ENCODE data around the gene CBY3. TPM values are rescaled to one million over a fixed set of nuclear protein-coding genes. Genes with fewer than 3 reads are reported as not detected.

Gene CBY3
- total and polyA plus RNA-seq, 2 of the 13 experiments (the other 11 are each of a cell fraction or from before 2014, with no cell fraction given): not detected

GRCh38 chr5:179698935-179699615 lies 18.2 kb upstream of the CBY3 start, which contains the start of gene CANX (continued):
- TF ChIP-seq STAT6 (CRISPR knock-in tag; IDR thresholded peaks at IDR 0.05; ENCODE audit: borderline replicate concordance) (0 out of 2 replicates have a peak, but pooled peaks have one; percentile 7), MAF1 (CRISPR knock-in tag; IDR thresholded peaks at IDR 0.05; ENCODE audit: borderline replicate concordance) (0 out of 2 replicates have a peak, but pooled peaks have one; percentile 3), MTA1 (CRISPR knock-in tag; IDR thresholded peaks at IDR 0.05; ENCODE audit: borderline replicate concordance) (peak; percentile 60; the same call in 1 of the 2 replicates), DR1 (CRISPR knock-in tag; IDR thresholded peaks at IDR 0.05) (peak; percentile 0; the same call in 1 of the 2 replicates), ZNF558 (CRISPR knock-in tag; IDR thresholded peaks at IDR 0.05; ENCODE audit: borderline replicate concordance) (0 out of 2 replicates have a peak, but pooled peaks have one; percentile 57), ZFX (CRISPR knock-in tag; IDR thresholded peaks at IDR 0.05; ENCODE audit: low read depth) (peak; percentile 96), IRF9 (CRISPR knock-in tag; IDR thresholded peaks at IDR 0.05; ENCODE audit: borderline replicate concordance) (no peak; the same call in 1 of the 2 replicates), SALL1 (CRISPR knock-in tag; IDR thresholded peaks at IDR 0.05) (no peak; the same call in 1 of the 2 replicates), WIZ (CRISPR knock-in tag; IDR thresholded peaks at IDR 0.05) (0 out of 2 replicates have a peak, but pooled peaks have one; percentile 22), CAMTA2 (CRISPR knock-in tag; IDR thresholded peaks at IDR 0.05; ENCODE audit: borderline replicate concordance) (peak; percentile 23; the same call in 1 of the 2 replicates), ZNF564 (CRISPR knock-in tag; IDR thresholded peaks at IDR 0.05) (peak; percentile 77; the same call in 1 of the 2 replicates), ZNF275 (CRISPR knock-in tag; IDR thresholded peaks at IDR 0.05; ENCODE audit: borderline replicate concordance) (peak; percentile 31; the same call in 1 of the 2 replicates), MXD1 (CRISPR knock-in tag; IDR thresholded peaks at IDR 0.05) (peak; percentile 92), ATF3 (CRISPR knock-in tag; IDR thresholded peaks at IDR 0.05) (0 out of 2 replicates have a peak, but pooled peaks have one; percentile 41), PHB2 (IDR thresholded peaks at IDR 0.05; ENCODE audit: partially characterized antibody) (no peak), ZNF607 (CRISPR knock-in tag; IDR thresholded peaks at IDR 0.05; ENCODE audit: borderline replicate concordance) (peak; percentile 45; the same call in 1 of the 2 replicates), UBTF (CRISPR knock-in tag; IDR thresholded peaks at IDR 0.05) (no peak; the same call in 1 of the 2 replicates), SRSF4 (IDR thresholded peaks at IDR 0.05; ENCODE audit: low read depth, low read length, poor library complexity, severe bottlenecking) (peak; percentile 25)

Measured in HepG2 (cell line).